T-helper 1 cell treated with Interleukin-12 subunit alpha and Interleukin-12 subunit beta and Interleukin-4 antibody, amounts not matched to agents 30 μg/mL and 1 μg/mL, for 36 hours (primary cell): Measurements from ENCODE around the gene FBXO11.
"Not testable (repeated sequence)": the region's sequence is repeated elsewhere in the genome, so short reads cannot be mapped to it uniquely, and the experiment has no call there.

ENCODE experiments used
- H3K27ac Mint-ChIP-seq: one replicate; pipeline ENCODE4 v1.8.0; 2021; ENCODE audit warnings: mild to moderate bottlenecking, mixed read lengths
- H3K27me3 Mint-ChIP-seq: one replicate; pipeline ENCODE4 v1.8.0; 2021; ENCODE audit warnings: low read depth, mixed read lengths
- H3K36me3 Mint-ChIP-seq: one replicate; pipeline ENCODE4 v1.8.0; 2021; ENCODE audit warnings: low read depth, mixed read lengths
- H3K4me1 Mint-ChIP-seq: one replicate; pipeline ENCODE4 v1.8.0; 2021; ENCODE audit warnings: low read depth, mixed read lengths
- H3K4me3 Mint-ChIP-seq: one replicate; pipeline ENCODE4 v1.8.0; 2021; ENCODE audit warnings: mild to moderate bottlenecking, moderate library complexity, mixed read lengths
- H3K9me3 Mint-ChIP-seq: one replicate; pipeline ENCODE4 v1.8.0; 2021; ENCODE audit warnings: mixed read lengths

FBXO11 gene

GRCh38 chr2:47888581-47889280, 17.6 kb downstream of the FBXO11 start:
- peaks cover 18% of the 10 kb centered on the region for H3K4me1 Mint-ChIP-seq
- no peak overlapping the region for H3K4me3 Mint-ChIP-seq
- no peak overlapping the region for H3K27ac Mint-ChIP-seq
- H3K9me3 Mint-ChIP-seq, result peaks cover 4% of the 10 kb centered on the region
- peaks cover 14% of the 10 kb centered on the region for H3K36me3 Mint-ChIP-seq
- no peaks in the 10 kb centered on the region for H3K27me3 Mint-ChIP-seq

GRCh38 chr2:47876912-47877311, 29.4 kb downstream of the FBXO11 start:
- H3K27me3 Mint-ChIP-seq, result no peaks in the 10 kb centered on the region
- peaks cover 4% of the 10 kb centered on the region for H3K36me3 Mint-ChIP-seq
- H3K27ac Mint-ChIP-seq, result no peak overlapping the region
- H3K4me1 Mint-ChIP-seq, result peaks cover 9% of the 10 kb centered on the region
- no peak overlapping the region for H3K4me3 Mint-ChIP-seq
- peaks cover under 1% of the 10 kb centered on the region for H3K9me3 Mint-ChIP-seq

GRCh38 chr2:47872941-47873340, 33.4 kb downstream of the FBXO11 start:
- Mint-ChIP-seq H3K4me3 (no peak overlapping the region), H3K9me3 (no peaks in the 10 kb centered on the region), H3K4me1 (peaks cover 19% of the 10 kb centered on the region), H3K36me3 (peaks cover 11% of the 10 kb centered on the region), H3K27me3 (no peaks in the 10 kb centered on the region), H3K27ac (no peak overlapping the region)

- H3K4me1 Mint-ChIP-seq, result peaks cover 25% of the 10 kb centered on the region
- H3K36me3 Mint-ChIP-seq, result peaks cover 13% of the 10 kb centered on the region
- no peak overlapping the region for H3K4me3 Mint-ChIP-seq
- no peaks in the 10 kb centered on the region for H3K27me3 Mint-ChIP-seq
- no peaks in the 10 kb centered on the region for H3K9me3 Mint-ChIP-seq
- no peak overlapping the region for H3K27ac Mint-ChIP-seq
Observed at GRCh38 chr2:47870641-47871540, 35.4 kb downstream of the FBXO11 start.

- peaks cover 33% of the 10 kb centered on the region for H3K4me1 Mint-ChIP-seq
Observed at GRCh38 chr2:47869859-47870595, 36.3 kb downstream of the FBXO11 start.

GRCh38 chr2:47868611-47869352, 37.5 kb downstream of the FBXO11 start:
- Mint-ChIP-seq H3K4me3 (no peak overlapping the region), H3K36me3 (peaks cover 13% of the 10 kb centered on the region), H3K27me3 (no peaks in the 10 kb centered on the region), H3K9me3 (no peaks in the 10 kb centered on the region), H3K27ac (no peak overlapping the region), H3K4me1 (peaks cover 35% of the 10 kb centered on the region)

More at GRCh38 chr2:47869859-47870595, 36.3 kb downstream of the FBXO11 start:
- H3K27me3 Mint-ChIP-seq, result no peaks in the 10 kb centered on the region
- peaks cover 13% of the 10 kb centered on the region for H3K36me3 Mint-ChIP-seq
- no peaks in the 10 kb centered on the region for H3K9me3 Mint-ChIP-seq
- H3K4me3 Mint-ChIP-seq, result no peak overlapping the region
- H3K27ac Mint-ChIP-seq, result no peak overlapping the region

- no peaks in the 10 kb centered on the region for H3K27me3 Mint-ChIP-seq
- peaks cover 31% of the 10 kb centered on the region for H3K4me1 Mint-ChIP-seq
- H3K4me3 Mint-ChIP-seq, result no peak overlapping the region
- no peaks in the 10 kb centered on the region for H3K9me3 Mint-ChIP-seq
- H3K27ac Mint-ChIP-seq, result no peak overlapping the region
- peaks cover 13% of the 10 kb centered on the region for H3K36me3 Mint-ChIP-seq
Observed at GRCh38 chr2:47867205-47867604, 39.1 kb downstream of the FBXO11 start.

GRCh38 chr2:47864566-47864965, 41.7 kb downstream of the FBXO11 start:
- H3K27ac Mint-ChIP-seq, result no peak overlapping the region
- no peaks in the 10 kb centered on the region for H3K9me3 Mint-ChIP-seq
- H3K27me3 Mint-ChIP-seq, result no peaks in the 10 kb centered on the region
- peaks cover 7% of the 10 kb centered on the region for H3K36me3 Mint-ChIP-seq
- peaks cover 19% of the 10 kb centered on the region for H3K4me1 Mint-ChIP-seq
- no peak overlapping the region for H3K4me3 Mint-ChIP-seq

GRCh38 chr2:47862949-47863348, 43.3 kb downstream of the FBXO11 start:
- H3K9me3 Mint-ChIP-seq, result no peaks in the 10 kb centered on the region
- H3K36me3 Mint-ChIP-seq, result peaks cover 3% of the 10 kb centered on the region
- no peaks in the 10 kb centered on the region for H3K27me3 Mint-ChIP-seq
- H3K27ac Mint-ChIP-seq, result no peak overlapping the region
- H3K4me3 Mint-ChIP-seq, result no peak overlapping the region
- peaks cover 17% of the 10 kb centered on the region for H3K4me1 Mint-ChIP-seq

GRCh38 chr2:47853067-47853777, 53.1 kb downstream of the FBXO11 start:
- H3K4me1 Mint-ChIP-seq, result peaks cover 15% of the 10 kb centered on the region
- not testable (repeated sequence) for H3K27me3 Mint-ChIP-seq, H3K4me3 Mint-ChIP-seq, H3K27ac Mint-ChIP-seq, H3K9me3 Mint-ChIP-seq, H3K36me3 Mint-ChIP-seq

GRCh38 chr2:47850198-47850597, 56.1 kb downstream of the FBXO11 start:
- H3K27ac Mint-ChIP-seq, result no peak overlapping the region
- no peak overlapping the region for H3K4me3 Mint-ChIP-seq
- H3K9me3 Mint-ChIP-seq, result no peaks in the 10 kb centered on the region
- no peaks in the 10 kb centered on the region for H3K27me3 Mint-ChIP-seq
- H3K4me1 Mint-ChIP-seq, result peaks cover 3% of the 10 kb centered on the region
- peaks cover 3% of the 10 kb centered on the region for H3K36me3 Mint-ChIP-seq

GRCh38 chr2:47849368-47849767, 56.9 kb downstream of the FBXO11 start:
- H3K36me3 Mint-ChIP-seq, result peaks cover 3% of the 10 kb centered on the region
- no peak overlapping the region for H3K27ac Mint-ChIP-seq
- no peaks in the 10 kb centered on the region for H3K27me3 Mint-ChIP-seq
- peaks cover 3% of the 10 kb centered on the region for H3K4me1 Mint-ChIP-seq
- no peaks in the 10 kb centered on the region for H3K9me3 Mint-ChIP-seq
- no peak overlapping the region for H3K4me3 Mint-ChIP-seq

GRCh38 chr2:47844162-47844561, 62.1 kb downstream of the FBXO11 start:
- H3K4me1 Mint-ChIP-seq, result peaks cover 11% of the 10 kb centered on the region
- H3K4me3 Mint-ChIP-seq, result no peak overlapping the region
- H3K9me3 Mint-ChIP-seq, result no peaks in the 10 kb centered on the region
- peaks cover 4% of the 10 kb centered on the region for H3K36me3 Mint-ChIP-seq
- no peak overlapping the region for H3K27ac Mint-ChIP-seq
- no peaks in the 10 kb centered on the region for H3K27me3 Mint-ChIP-seq
